ENCODE measurements around the gene JAML. TPM values are rescaled to one million over a fixed set of nuclear protein-coding genes. Genes with fewer than 3 reads are reported as not detected.

JAML gene
- total RNA-seq, 2 donors from 2014 or later, result 2.3 to 8.5 TPM

DNA sequence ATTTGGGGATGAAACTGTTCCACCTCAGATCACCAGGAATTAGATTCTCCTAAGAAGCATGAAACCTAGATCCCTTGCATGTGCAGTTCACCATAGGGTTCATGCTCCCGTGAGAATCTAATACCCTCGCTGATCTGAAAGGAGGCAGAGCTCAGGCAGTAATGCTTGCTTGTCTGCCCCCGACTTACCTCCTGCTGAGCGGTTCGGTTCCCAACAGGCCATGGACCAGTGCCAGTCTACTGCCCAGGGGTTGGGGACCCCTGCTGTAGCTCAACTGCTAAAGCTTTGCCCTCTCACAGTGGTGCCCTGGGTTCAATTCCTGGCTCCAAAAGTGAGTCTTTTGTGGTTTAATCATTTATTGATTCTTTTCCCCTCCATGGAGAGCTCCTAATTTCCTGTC, 3.4 kb downstream of the JAML start:
- no peak overlapping the region for H3K27ac ChIP-seq
- H3K9me3 ChIP-seq, result no peaks in the 10 kb centered on the region

GRCh38 chr11:118219732-118220131, 5.1 kb downstream of the JAML start:
- intact Hi-C loops (cut with DNase I), result no loop called here
- no peak for DNase-seq (ENCODE audit: low spot score)
- Histone ChIP-seq H3K27me3 (replicated peaks; ENCODE audit: insufficient read depth) (no peaks in the 10 kb centered on the region), H3K9me3 (no peaks in the 10 kb centered on the region), H3K36me3 (no peaks in the 10 kb centered on the region), H3K27ac (no peak overlapping the region), H3K4me3 (no peak overlapping the region), H3K4me1 (replicated peaks) (no peaks in the 10 kb centered on the region)
- TF ChIP-seq, protein P1, sequence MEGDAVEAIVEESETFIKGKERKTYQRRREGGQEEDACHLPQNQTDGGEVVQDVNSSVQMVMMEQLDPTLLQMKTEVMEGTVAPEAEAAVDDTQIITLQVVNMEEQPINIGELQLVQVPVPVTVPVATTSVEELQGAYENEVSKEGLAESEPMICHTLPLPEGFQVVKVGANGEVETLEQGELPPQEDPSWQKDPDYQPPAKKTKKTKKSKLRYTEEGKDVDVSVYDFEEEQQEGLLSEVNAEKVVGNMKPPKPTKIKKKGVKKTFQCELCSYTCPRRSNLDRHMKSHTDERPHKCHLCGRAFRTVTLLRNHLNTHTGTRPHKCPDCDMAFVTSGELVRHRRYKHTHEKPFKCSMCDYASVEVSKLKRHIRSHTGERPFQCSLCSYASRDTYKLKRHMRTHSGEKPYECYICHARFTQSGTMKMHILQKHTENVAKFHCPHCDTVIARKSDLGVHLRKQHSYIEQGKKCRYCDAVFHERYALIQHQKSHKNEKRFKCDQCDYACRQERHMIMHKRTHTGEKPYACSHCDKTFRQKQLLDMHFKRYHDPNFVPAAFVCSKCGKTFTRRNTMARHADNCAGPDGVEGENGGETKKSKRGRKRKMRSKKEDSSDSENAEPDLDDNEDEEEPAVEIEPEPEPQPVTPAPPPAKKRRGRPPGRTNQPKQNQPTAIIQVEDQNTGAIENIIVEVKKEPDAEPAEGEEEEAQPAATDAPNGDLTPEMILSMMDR (IDR thresholded peaks at IDR 0.05), result no peak
- TF ChIP-seq POLR2AphosphoS5 (IDR thresholded peaks at IDR 0.05) (no peak), POLR2A (IDR thresholded peaks at IDR 0.05) (no peak)
- WGBS, result 80% methylated on average over 1 of the region's 1 CpG

More for the DNA sequence above, 3.4 kb downstream of the JAML start:
- H3K27me3 ChIP-seq (replicated peaks; ENCODE audit: insufficient read depth), result no peaks in the 10 kb centered on the region
- no peaks in the 10 kb centered on the region for H3K4me1 ChIP-seq (replicated peaks)
- no peak for TF ChIP-seq POLR2A (IDR thresholded peaks at IDR 0.05)
- no peak for TF ChIP-seq POLR2AphosphoS5 (IDR thresholded peaks at IDR 0.05)
- TF ChIP-seq, protein P1 (IDR thresholded peaks at IDR 0.05), result no peak
- 80% methylated on average over 5 of the region's 5 CpGs for WGBS
- H3K4me3 ChIP-seq, result no peak overlapping the region
- no peak for DNase-seq (ENCODE audit: low spot score)
- no peaks in the 10 kb centered on the region for H3K36me3 ChIP-seq
- intact Hi-C loops (cut with DNase I), result no loop called here

DNA sequence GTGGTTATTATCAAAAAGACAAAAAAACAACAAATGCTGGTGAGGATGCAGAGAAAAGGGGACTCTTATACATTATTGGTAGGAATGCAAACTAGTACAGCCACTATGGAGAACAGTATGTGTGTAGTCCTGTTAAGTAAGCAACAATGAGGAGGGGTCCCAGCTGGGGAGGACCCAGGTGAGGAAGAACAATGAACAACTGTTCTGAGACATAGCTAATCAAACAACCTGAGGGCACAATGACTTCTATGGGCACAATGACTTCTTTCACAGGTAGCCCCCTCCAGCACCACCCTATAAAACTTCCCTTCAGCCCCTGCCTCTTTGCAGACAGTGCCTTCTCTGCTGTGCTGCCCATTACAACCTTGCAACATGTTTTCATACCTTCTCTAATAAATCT, 5.6 kb downstream of the JAML start:
- intact Hi-C loops (cut with DNase I), result no loop called here
- no peaks in the 10 kb centered on the region for H3K4me1 ChIP-seq (replicated peaks)
- no peaks in the 10 kb centered on the region for H3K36me3 ChIP-seq
- no peaks in the 10 kb centered on the region for H3K27me3 ChIP-seq (replicated peaks; ENCODE audit: insufficient read depth)
- no peaks in the 10 kb centered on the region for H3K9me3 ChIP-seq
- no peak for DNase-seq (ENCODE audit: low spot score)
- TF ChIP-seq, protein P1 (IDR thresholded peaks at IDR 0.05), result no peak
- no peak overlapping the region for H3K4me3 ChIP-seq
- H3K27ac ChIP-seq, result no peak overlapping the region

DNA sequence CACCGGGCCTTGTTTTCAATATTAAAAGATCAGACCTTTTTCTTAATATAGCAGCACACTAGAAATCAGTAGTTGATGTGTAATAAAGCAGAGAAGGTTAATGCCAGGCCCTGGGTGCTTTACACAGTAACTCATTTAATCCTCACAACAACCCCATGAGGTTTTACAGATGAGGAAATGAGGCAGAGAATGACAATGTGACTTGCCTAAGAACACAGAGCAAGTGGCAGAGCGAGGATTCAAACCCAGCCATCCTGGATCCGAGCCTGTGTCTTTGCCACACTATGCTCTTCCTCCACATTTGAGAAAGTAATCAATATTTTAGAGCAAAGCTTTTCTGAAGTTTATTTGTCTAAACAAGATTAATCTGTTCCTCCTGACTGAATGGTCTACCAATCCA, 7.2 kb downstream of the JAML start:
- Histone ChIP-seq H3K4me3 (no peak overlapping the region), H3K27ac (no peak overlapping the region), H3K4me1 (replicated peaks) (no peaks in the 10 kb centered on the region), H3K36me3 (no peaks in the 10 kb centered on the region), H3K9me3 (no peaks in the 10 kb centered on the region), H3K27me3 (replicated peaks; ENCODE audit: insufficient read depth) (no peaks in the 10 kb centered on the region)
- no peak for DNase-seq (ENCODE audit: low spot score)
- 93% methylated on average over 3 of the region's 3 CpGs for WGBS
- TF ChIP-seq, protein P1 (IDR thresholded peaks at IDR 0.05), result no peak
- intact Hi-C loops (cut with DNase I), result no loop called here

GRCh38 chr11:118216621-118217481, 8.0 kb downstream of the JAML start:
- H3K27ac ChIP-seq, result no peak overlapping the region

More at GRCh38 chr11:118216621-118217481, 8.0 kb downstream of the JAML start:
- Histone ChIP-seq H3K36me3 (no peaks in the 10 kb centered on the region), H3K4me3 (no peak overlapping the region), H3K27me3 (replicated peaks; ENCODE audit: insufficient read depth) (no peaks in the 10 kb centered on the region), H3K4me1 (replicated peaks) (no peaks in the 10 kb centered on the region), H3K9me3 (no peaks in the 10 kb centered on the region)
- WGBS, result 67% methylated on average over 11 of the region's 11 CpGs
- intact Hi-C loops (cut with DNase I), result no loop called here
- TF ChIP-seq POLR2AphosphoS5 (IDR thresholded peaks at IDR 0.05), result no peak
- no peak for DNase-seq (ENCODE audit: low spot score)
